Measurements from ENCODE around the gene USP36.

USP36 gene

DNA sequence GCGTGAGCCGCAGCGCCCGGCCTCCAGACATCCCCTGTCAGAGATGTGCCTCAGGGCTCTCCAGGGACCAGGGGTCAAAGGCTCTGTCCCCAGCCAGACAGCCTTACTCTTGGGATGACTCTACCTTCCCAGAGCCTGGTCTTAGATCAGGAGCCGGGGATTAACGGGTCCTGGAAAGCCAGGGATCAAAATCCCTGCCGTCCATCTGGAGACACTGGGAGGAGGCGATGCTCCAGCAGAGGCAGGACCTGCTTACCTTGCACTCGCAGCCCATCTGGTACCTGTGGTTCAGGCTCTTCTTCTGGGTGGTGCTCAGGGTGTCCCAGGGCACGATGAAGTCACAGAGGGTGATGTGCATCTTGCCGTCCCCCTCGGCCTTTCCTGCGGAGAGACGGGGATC, 16.7 kb upstream of the USP36 start:
- TF ChIP-seq, protein P1, sequence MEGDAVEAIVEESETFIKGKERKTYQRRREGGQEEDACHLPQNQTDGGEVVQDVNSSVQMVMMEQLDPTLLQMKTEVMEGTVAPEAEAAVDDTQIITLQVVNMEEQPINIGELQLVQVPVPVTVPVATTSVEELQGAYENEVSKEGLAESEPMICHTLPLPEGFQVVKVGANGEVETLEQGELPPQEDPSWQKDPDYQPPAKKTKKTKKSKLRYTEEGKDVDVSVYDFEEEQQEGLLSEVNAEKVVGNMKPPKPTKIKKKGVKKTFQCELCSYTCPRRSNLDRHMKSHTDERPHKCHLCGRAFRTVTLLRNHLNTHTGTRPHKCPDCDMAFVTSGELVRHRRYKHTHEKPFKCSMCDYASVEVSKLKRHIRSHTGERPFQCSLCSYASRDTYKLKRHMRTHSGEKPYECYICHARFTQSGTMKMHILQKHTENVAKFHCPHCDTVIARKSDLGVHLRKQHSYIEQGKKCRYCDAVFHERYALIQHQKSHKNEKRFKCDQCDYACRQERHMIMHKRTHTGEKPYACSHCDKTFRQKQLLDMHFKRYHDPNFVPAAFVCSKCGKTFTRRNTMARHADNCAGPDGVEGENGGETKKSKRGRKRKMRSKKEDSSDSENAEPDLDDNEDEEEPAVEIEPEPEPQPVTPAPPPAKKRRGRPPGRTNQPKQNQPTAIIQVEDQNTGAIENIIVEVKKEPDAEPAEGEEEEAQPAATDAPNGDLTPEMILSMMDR (IDR thresholded peaks at IDR 0.05; ENCODE audit: borderline replicate concordance, insufficient read depth, low read depth, low read length) = no peak
- H3K4me3 ChIP-seq (ENCODE audit: low read depth, low read length) = no peak overlapping the region

DNA sequence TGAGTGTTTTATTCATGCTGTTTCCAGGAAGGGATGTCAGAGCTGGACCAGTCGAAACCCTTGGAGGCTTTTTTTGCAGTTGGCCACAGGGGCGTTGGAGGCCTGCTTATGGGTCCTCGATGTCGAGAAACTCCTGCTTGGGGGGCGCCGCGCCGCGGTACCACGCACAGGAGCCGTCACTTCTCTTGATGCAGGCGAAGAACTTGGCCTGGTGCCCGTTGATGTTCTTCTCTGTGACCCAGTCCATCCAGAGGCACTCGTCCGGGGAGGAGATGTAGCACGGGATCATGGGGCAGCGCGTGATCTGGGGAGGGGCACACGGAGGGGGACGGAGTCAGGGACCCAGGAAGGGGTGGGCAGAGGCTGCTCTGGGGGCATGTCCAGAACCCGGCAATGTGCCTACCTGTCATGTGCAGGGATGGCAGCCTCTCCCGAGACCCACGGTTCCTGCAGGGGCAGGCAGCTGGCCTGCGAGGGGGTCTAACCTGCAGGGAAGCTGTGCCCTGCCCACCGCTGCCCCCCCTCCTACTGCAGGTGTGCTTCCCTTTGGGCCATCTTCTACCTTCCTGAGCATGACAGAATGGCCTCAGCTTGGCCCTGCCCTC, 15.0 kb upstream of the USP36 start:
- TF ChIP-seq, protein P1 (IDR thresholded peaks at IDR 0.05; ENCODE audit: borderline replicate concordance, insufficient read depth, low read depth, low read length) = no peak
- no peak overlapping the region for H3K4me3 ChIP-seq (ENCODE audit: low read depth, low read length)

DNA sequence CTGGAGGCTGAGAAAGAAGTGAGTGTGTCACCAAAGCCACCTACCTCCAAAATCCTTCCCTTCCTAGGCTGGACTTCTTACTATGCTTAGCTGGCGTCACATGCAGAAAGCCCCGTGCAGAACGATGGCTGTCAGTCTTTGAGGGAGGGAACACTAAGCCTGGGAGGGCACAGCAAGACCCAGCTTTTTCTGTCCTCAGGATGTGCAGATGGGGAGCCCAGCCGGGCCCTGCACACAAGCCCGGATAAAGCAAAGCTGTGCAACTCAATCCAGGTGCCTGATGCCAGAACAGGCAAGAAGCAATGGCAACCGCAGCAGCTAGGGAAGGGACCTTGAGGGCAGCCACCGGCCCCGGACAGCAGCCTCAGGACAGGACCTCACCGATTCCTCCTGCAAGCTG, 13.9 kb upstream of the USP36 start:
- TF ChIP-seq, protein P1 (IDR thresholded peaks at IDR 0.05; ENCODE audit: borderline replicate concordance, insufficient read depth, low read depth, low read length) = no peak
- no peak overlapping the region for H3K4me3 ChIP-seq (ENCODE audit: low read depth, low read length)

DNA sequence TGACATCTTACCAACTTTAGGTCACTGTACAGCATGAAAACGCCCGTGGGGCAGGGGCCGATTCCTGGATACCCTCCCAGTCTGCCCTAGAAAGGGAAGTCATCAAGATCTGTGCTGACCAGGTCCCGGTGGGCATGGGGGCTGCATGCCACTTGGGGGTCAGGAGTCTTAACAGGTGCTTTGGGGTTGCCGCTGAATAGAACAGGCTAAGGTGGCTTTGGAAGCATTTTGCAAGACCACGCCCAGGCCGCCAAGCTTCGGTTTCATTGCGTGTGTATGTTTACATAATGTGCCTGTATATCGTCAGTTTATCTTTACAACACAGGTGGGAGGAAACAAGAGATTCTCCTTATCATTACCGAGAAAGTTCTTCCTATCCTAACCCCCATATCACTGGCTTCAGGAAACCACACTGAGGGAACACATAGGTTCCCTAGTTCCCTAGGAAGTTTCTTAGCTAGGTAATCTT, 13.3 kb upstream of the USP36 start:
- TF ChIP-seq, protein P1 (IDR thresholded peaks at IDR 0.05; ENCODE audit: borderline replicate concordance, insufficient read depth, low read depth, low read length) = no peak
- no peak overlapping the region for H3K4me3 ChIP-seq (ENCODE audit: low read depth, low read length)

DNA sequence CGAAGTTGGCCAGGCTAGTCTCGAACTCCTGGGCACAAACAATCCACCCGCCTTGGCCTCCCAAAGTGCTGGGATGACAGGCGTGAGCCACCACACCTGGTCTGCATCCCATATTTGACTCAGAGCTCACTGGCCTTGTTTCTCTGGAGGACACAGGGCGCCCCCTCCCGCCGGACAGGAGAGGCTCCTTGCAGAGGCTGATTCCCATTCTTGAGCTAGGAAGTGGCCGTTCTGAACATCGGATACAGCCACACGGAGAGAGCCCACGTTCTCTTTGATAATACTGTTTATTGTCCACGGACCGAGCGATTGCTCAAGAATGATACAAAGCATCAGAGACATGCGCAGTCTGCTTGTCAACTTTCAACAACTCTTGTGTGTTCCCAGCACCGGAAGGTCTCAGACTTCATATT, 12.1 kb upstream of the USP36 start:
- H3K4me3 ChIP-seq (ENCODE audit: low read depth, low read length) = no peak overlapping the region
- TF ChIP-seq, protein P1 (IDR thresholded peaks at IDR 0.05; ENCODE audit: borderline replicate concordance, insufficient read depth, low read depth, low read length) = no peak

DNA sequence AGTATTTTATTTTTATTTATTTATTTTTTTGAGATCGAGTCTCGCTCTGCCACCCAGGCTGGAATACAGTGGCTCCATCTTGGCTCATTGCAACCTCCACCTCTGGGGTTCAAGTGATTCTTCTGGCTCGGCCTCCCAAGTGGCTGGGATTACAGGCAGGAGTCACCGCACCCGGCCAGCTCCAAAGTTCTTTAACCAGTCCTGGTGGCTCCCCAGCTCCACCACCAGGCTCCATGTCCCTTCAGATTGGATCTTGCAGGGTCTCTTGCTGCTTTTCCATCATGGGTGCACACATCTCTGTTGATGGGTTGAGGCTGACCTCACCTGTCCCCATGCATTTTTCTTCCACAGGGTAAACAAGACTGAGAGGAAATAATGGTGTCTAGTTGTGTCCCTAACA, 8.4 kb upstream of the USP36 start:
- TF ChIP-seq, protein P1 (IDR thresholded peaks at IDR 0.05; ENCODE audit: borderline replicate concordance, insufficient read depth, low read depth, low read length) = no peak
- no peak overlapping the region for H3K4me3 ChIP-seq (ENCODE audit: low read depth, low read length)

DNA sequence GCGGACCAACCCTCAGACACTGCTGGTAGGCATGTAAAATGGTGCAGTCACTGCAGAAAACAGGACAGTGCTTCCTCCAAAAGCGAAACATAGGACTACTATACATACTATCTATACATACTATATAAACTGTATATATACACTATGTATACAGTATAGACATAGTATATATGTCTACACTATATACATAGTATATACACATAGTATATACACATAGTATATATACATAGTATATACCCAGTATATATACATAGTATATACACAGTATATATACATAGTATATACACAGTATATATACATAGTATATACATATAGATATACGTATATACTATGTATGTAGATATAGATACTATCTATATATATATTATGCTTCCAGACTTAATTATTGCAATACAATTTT, 6.4 kb upstream of the USP36 start:
- TF ChIP-seq, protein P1 (IDR thresholded peaks at IDR 0.05; ENCODE audit: borderline replicate concordance, insufficient read depth, low read depth, low read length) = no peak
- H3K4me3 ChIP-seq (ENCODE audit: low read depth, low read length) = no peak overlapping the region
